K562 (cell line): ENCODE results near the gene TSEN34. TPM values are rescaled to one million over a fixed set of nuclear protein-coding genes. Genes with fewer than 3 reads are reported as not detected.

ENCODE experiments used
- ARID4B ChIP-seq: sonication (generic); formaldehyde crosslinking; IDR thresholded peaks from 2 replicates; pipeline ENCODE4 v1.8.0; 2022; ENCODE audit warnings: mild to moderate bottlenecking, missing genetic modification reagents
- CCAR2 ChIP-seq: fragments of 200-400 bp; formaldehyde crosslinking; IDR thresholded peaks from 2 replicates; pipeline ENCODE4 v1.6.1; 2017; ENCODE audit warnings: mild to moderate bottlenecking, low read depth, low read length
- GATAD2B ChIP-seq: fragments of 450-650 bp; IDR thresholded peaks from 2 replicates; pipeline ENCODE4 v1.6.1; 2017; ENCODE audit warnings: mild to moderate bottlenecking, borderline replicate concordance
- GMEB1 ChIP-seq: fragments of 250-450 bp; sonication (Bioruptor Pico); IDR thresholded peaks from 2 replicates; pipeline ENCODE4 v1.4.0; 2020; ENCODE audit warnings: mild to moderate bottlenecking
- IFI16 ChIP-seq: fragments of 250-450 bp; sonication (Bioruptor Pico); IDR thresholded peaks from 2 replicates; pipeline ENCODE4 v2.1.2; 2022; ENCODE audit warnings: mild to moderate bottlenecking, inconsistent platforms
- MAZ ChIP-seq, 2 experiments: fragments of 450-650 bp in 1 of 2; sonication (generic) in 1 of 2; formaldehyde crosslinking; IDR thresholded peaks in 1 of 2; conservative IDR thresholded peaks in 1 of 2; 2 replicates each; pipeline versions ENCODE4 v1.4.0 to v1.5.0; 2020; ENCODE audit warnings: mild to moderate bottlenecking in 1 of 2, missing genetic modification reagents in 1 of 2
- NFRKB ChIP-seq: fragments of 450-650 bp; IDR thresholded peaks from 2 replicates; pipeline ENCODE4 v1.6.1; 2016; ENCODE audit warnings: low read depth
- RBFOX2 ChIP-seq: fragments of 200-400 bp; formaldehyde crosslinking; IDR thresholded peaks from 2 replicates; pipeline ENCODE4 v1.6.1; 2017; ENCODE audit warnings: low read depth, mild to moderate bottlenecking, low read length, moderate library complexity
- REST ChIP-seq, 2 experiments: fragments of 450-650 bp; formaldehyde crosslinking in 1 of 2; IDR thresholded peaks; 2 replicates each; pipeline versions ENCODE4 v1.4.0 to v1.6.1; 2014 to 2020; ENCODE audit warnings: mild to moderate bottlenecking in 2 of 2, borderline replicate concordance in 1 of 2, low read depth in 1 of 2
- STAT5B ChIP-seq: fragments of 250-450 bp; sonication (Bioruptor Pico); IDR thresholded peaks from 2 replicates; pipeline ENCODE4 v1.8.0; 2021; ENCODE audit warnings: mild to moderate bottlenecking, inconsistent platforms
- polyA plus RNA-seq, 8 experiments: library from polyadenylated mRNA; depleted of rRNA in 4 of 8; stranded (reverse) in 5 of 8; unstranded in 3 of 8; fragments of >200 nt; fragmentation: Nextera tagmentation in 2 of 8; fragmentation: Illumina TruSeq in 1 of 8; extraction: Ambion mirVana in 2 of 8; extraction: Trizol in 1 of 8; gene quantifications; 2 replicates each; pipeline versions ENCODE4 v1.2.1 to v1.2.3, GENCODE V29; 2011 to 2014; ENCODE audit warnings: inconsistent platforms in 1 of 8, missing spikeins in 1 of 8
- total RNA-seq, 7 experiments: library from RNA; depleted of rRNA in 6 of 7; stranded (reverse); fragments of >200 nt in 6 of 7; fragmentation: Illumina TruSeq in 2 of 7; extraction: Trizol in 2 of 7; gene quantifications; 2 replicates each; pipeline versions ENCODE4 v1.2.1 to v1.2.3, GENCODE V29; 2011 to 2021; ENCODE audit warnings: low replicate concordance in 1 of 7
- TF ChIP-seq, protein P1 (sequence below), 3 experiments: fragments of 200-800 bp in 1 of 3; sonication (Bioruptor generic) in 1 of 3; sonication (generic) in 1 of 3; formaldehyde crosslinking in 1 of 3; IDR thresholded peaks; 2 replicates each; pipeline versions ENCODE4 v1.6.1 to v1.8.0; 2016 to 2022; ENCODE audit warnings: mild to moderate bottlenecking in 2 of 3, missing compliant biosample characterization in 2 of 3, missing genetic modification characterization in 2 of 3, missing genetic modification reagents in 1 of 3

TSEN34 gene
- total and polyA plus RNA-seq, 9 of the 15 experiments (the other 6 are each of a cell fraction or from before 2014, with no cell fraction given) = 3.1 to 57.6 (median 29.5) TPM

DNA sequence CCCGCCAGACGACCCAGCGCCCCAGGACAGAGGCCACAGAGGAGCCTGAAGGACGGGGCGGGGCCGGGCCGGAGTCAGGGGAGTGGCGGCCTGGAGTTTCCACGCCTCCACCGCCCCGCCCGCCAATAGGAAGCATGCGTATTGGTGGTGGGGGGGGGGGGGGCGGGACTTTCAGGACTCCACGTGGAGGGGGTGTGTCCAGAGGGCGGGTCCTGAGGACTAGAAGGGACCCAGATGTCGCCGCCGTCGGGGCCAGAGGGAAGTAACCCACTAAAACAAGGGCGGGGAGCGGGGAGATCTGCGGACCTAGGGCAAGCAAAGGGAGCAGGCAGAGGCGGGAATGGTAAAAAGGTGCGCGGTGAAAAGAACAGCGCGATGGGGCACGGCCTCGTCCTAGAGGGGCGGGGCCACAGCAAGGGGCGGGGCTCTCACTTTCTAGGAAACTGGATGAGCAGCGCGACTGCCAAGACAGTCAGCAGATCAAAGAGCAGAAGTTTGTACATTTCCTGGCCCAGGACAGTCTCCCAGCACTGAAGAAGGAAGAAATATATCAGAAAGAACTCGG, 28.8 kb upstream of the TSEN34 start (continued):
- TF ChIP-seq ARID4B (CRISPR knock-in tag) = peak; percentile 74
- TF ChIP-seq, protein P1, sequence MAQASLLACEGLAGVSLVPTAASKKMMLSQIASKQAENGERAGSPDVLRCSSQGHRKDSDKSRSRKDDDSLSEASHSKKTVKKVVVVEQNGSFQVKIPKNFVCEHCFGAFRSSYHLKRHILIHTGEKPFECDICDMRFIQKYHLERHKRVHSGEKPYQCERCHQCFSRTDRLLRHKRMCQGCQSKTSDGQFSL (CRISPR knock-in tag; IDR thresholded peaks at IDR 0.05) = peak; percentile 58; the same call in 1 of the 2 replicates
- TF ChIP-seq, protein P1 (tag; IDR thresholded peaks at IDR 0.05) = peak in 1 of 2 experiments; percentile 81; a peak in 2 of 4 replicates
- TF ChIP-seq REST (IDR thresholded peaks at IDR 0.05; ENCODE audit: borderline replicate concordance) = no peak
- TF ChIP-seq REST (CRISPR knock-in tag; IDR thresholded peaks at IDR 0.05; ENCODE audit: low read depth) = no peak
- TF ChIP-seq GATAD2B = no peak
- no peak for TF ChIP-seq CCAR2
- no peak for TF ChIP-seq RBFOX2
- TF ChIP-seq STAT5B (CRISPR knock-in tag) = no peak
- TF ChIP-seq GMEB1 (CRISPR knock-in tag) = no peak
- no peak for TF ChIP-seq NFRKB
- TF ChIP-seq MAZ (CRISPR knock-in tag; conservative IDR thresholded peaks at IDR 0.05 in 1 of 2, IDR thresholded peaks at IDR 0.05 in 1 of 2) = 0 out of 4 replicates have a peak, but pooled peaks of 1 of the 2 experiments have one; percentile 37
- TF ChIP-seq IFI16 (CRISPR knock-in tag) = no peak
